Calu3 (cell line): ENCODE data around the gene PFKFB3. TPM values are rescaled to one million over a fixed set of nuclear protein-coding genes. Genes with fewer than 3 reads are reported as not detected.

Experiments
- BruUV-seq: library from RNA; stranded (reverse); fragments of 400-500 nt; replicated peaks from 2 replicates; lab custom pipeline; 2021; lab: Mats Ljungman, UMichigan
- CTCF ChIA-PET: fragments of 300-600 bp; sonication (Branson Sonifier 250); formaldehyde crosslinking; loops from one replicate; lab custom pipeline; 2022; ENCODE audit warnings: antibody characterized with exemption; lab: Charles Lee
- DNase-seq: peaks from one replicate; pipeline ENCODE4 v3.0.0; 2022
- H3K27ac Mint-ChIP-seq: one replicate; pipeline ENCODE4 v1.8.0; 2022; ENCODE audit warnings: mixed read lengths; ENCODE audit not compliant: unreplicated experiment
- H3K27me3 Mint-ChIP-seq: one replicate; pipeline ENCODE4 v1.8.0; 2022; ENCODE audit warnings: mixed read lengths; ENCODE audit not compliant: unreplicated experiment
- H3K36me3 Mint-ChIP-seq: one replicate; pipeline ENCODE4 v1.8.0; 2022; ENCODE audit warnings: mild to moderate bottlenecking, moderate library complexity, mixed read lengths; ENCODE audit not compliant: insufficient read depth, unreplicated experiment
- H3K4me1 Mint-ChIP-seq: one replicate; pipeline ENCODE4 v1.8.0; 2022; ENCODE audit warnings: mild to moderate bottlenecking, low read depth, mixed read lengths; ENCODE audit not compliant: unreplicated experiment
- H3K4me3 Mint-ChIP-seq: one replicate; pipeline ENCODE4 v1.8.0; 2022; ENCODE audit warnings: mild to moderate bottlenecking, low read depth, moderate library complexity, mixed read lengths; ENCODE audit not compliant: unreplicated experiment
- H3K9me3 Mint-ChIP-seq: one replicate; pipeline ENCODE4 v1.8.0; 2022; ENCODE audit warnings: low read depth, mixed read lengths; ENCODE audit not compliant: unreplicated experiment
- CTCF ChIP-seq: fragments of 200-600 bp; IDR thresholded peaks from one replicate; pipeline ENCODE4 v1.8.0; 2022; ENCODE audit warnings: antibody characterized with exemption; ENCODE audit not compliant: unreplicated experiment
- intact Hi-C: fragments of 100-400 bp; cut with micrococcal nuclease; formaldehyde crosslinking; loops from one replicate; pipeline ENCODE4 v1.10.0; 2022; ENCODE audit not compliant: unreplicated experiment
- total RNA-seq: library from RNA; stranded (reverse); gene quantifications from 2 replicates; pipeline ENCODE4 v1.2.3, GENCODE V29; 2022

Gene PFKFB3
- total RNA-seq, 1 experiment from 2014 or later, result 293 TPM

GRCh38 chr10:6227346-6227745 is 24.6 kb downstream of the PFKFB3 start:
- CTCF ChIA-PET, result no interaction called here
- no peaks in the 10 kb centered on the region for H3K9me3 Mint-ChIP-seq
- peaks cover 100% of the 10 kb centered on the region for H3K36me3 Mint-ChIP-seq
- no TSS peak for BruUV-seq
- TF ChIP-seq CTCF, result no peak
- intact Hi-C loops, result no loop called here
- H3K27ac Mint-ChIP-seq, result peak overlapping the region; percentile 73
- H3K4me1 Mint-ChIP-seq, result peaks cover 37% of the 10 kb centered on the region
- no peaks in the 10 kb centered on the region for H3K27me3 Mint-ChIP-seq
- no peak for DNase-seq
- no peak overlapping the region for H3K4me3 Mint-ChIP-seq

GRCh38 chr10:6228010-6228511 is 25.3 kb downstream of the PFKFB3 start:
- BruUV-seq, result no TSS peak
- no peak overlapping the region for H3K4me3 Mint-ChIP-seq
- H3K9me3 Mint-ChIP-seq, result no peaks in the 10 kb centered on the region
- peaks cover 100% of the 10 kb centered on the region for H3K36me3 Mint-ChIP-seq
- no peak for DNase-seq
- CTCF ChIA-PET, result no interaction called here
- H3K27me3 Mint-ChIP-seq, result no peaks in the 10 kb centered on the region
- peak overlapping the region; percentile 73 for H3K27ac Mint-ChIP-seq
- intact Hi-C loops, result no loop called here
- H3K4me1 Mint-ChIP-seq, result peaks cover 37% of the 10 kb centered on the region
- TF ChIP-seq CTCF, result no peak

- peak overlapping the region; percentile 73 for H3K27ac Mint-ChIP-seq
These were observed 25.9 kb downstream of the PFKFB3 start for GRCh38 chr10:6228647-6229046.

GRCh38 chr10:6229290-6229689 is 26.6 kb downstream of the PFKFB3 start:
- H3K27ac Mint-ChIP-seq, result peak overlapping the region; percentile 73
- H3K4me1 Mint-ChIP-seq, result peaks cover 44% of the 10 kb centered on the region
- CTCF ChIA-PET, result no interaction called here
- DNase-seq, result no peak
- no peak overlapping the region for H3K4me3 Mint-ChIP-seq
- no peak for TF ChIP-seq CTCF
- no peaks in the 10 kb centered on the region for H3K27me3 Mint-ChIP-seq
- BruUV-seq, result no TSS peak
- intact Hi-C loops, result no loop called here
- H3K9me3 Mint-ChIP-seq, result no peaks in the 10 kb centered on the region
- H3K36me3 Mint-ChIP-seq, result peaks cover 100% of the 10 kb centered on the region

More at GRCh38 chr10:6228647-6229046, 25.9 kb downstream of the PFKFB3 start:
- CTCF ChIA-PET, result no interaction called here
- intact Hi-C loops, result no loop called here
- no peak for TF ChIP-seq CTCF
- H3K27me3 Mint-ChIP-seq, result no peaks in the 10 kb centered on the region
- H3K4me3 Mint-ChIP-seq, result no peak overlapping the region
- BruUV-seq, result no TSS peak
- DNase-seq, result no peak
- peaks cover 38% of the 10 kb centered on the region for H3K4me1 Mint-ChIP-seq
- H3K9me3 Mint-ChIP-seq, result no peaks in the 10 kb centered on the region
- peaks cover 100% of the 10 kb centered on the region for H3K36me3 Mint-ChIP-seq
